22Rv1 (cell line): ENCODE data around the gene LUM.

Experiments used
- CTCF ChIP-seq: fragments of 450-650 bp; IDR thresholded peaks from 2 replicates; pipeline ENCODE4 v1.5.1; 2017; ENCODE audit warnings: mild to moderate bottlenecking
- ZFX ChIP-seq: fragments of 450-650 bp; IDR thresholded peaks from 2 replicates; pipeline ENCODE4 v1.6.1; 2017; ENCODE audit warnings: antibody characterized with exemption, borderline replicate concordance

GRCh38 chr12:91161009-91161408 lies 49.7 kb upstream of the LUM start:
- no peak for TF ChIP-seq CTCF
- no peak for TF ChIP-seq ZFX
